ENCODE results near the gene TMEM214. TPM values are rescaled to one million over a fixed set of nuclear protein-coding genes. Genes with fewer than 3 reads are reported as not detected.

The TMEM214 gene
- total RNA-seq, 1 experiment from 2014 or later: 55.3 TPM

GRCh38 chr2:27013738-27014137 lies 19.0 kb upstream of the TMEM214 start:
- Histone ChIP-seq H4K91ac (ENCODE audit: insufficient read length, low read depth, low read length) (no peak overlapping the region), H2BK5ac (ENCODE audit: insufficient read length, low read length) (no peak overlapping the region), H3K4me2 (ENCODE audit: insufficient read depth, insufficient read length, low read length) (no peak overlapping the region), H3K23ac (ENCODE audit: insufficient read length, low read depth, low read length) (no peak overlapping the region), H3K56ac (ENCODE audit: insufficient read length, low read depth, low read length) (no peak overlapping the region), H2BK20ac (ENCODE audit: low read depth, low read length, poor library complexity, severe bottlenecking) (no peak overlapping the region), H4K8ac (replicated peaks; ENCODE audit: insufficient read length, low read depth, low read length) (no peak overlapping the region), H3K79me2 (ENCODE audit: insufficient read depth, low read length) (no peaks in the 10 kb centered on the region), H3K14ac (ENCODE audit: insufficient read depth, low read length) (no peak overlapping the region), H3K23me2 (ENCODE audit: insufficient read length, low read depth, low read length, poor library complexity, severe bottlenecking) (no peaks in the 10 kb centered on the region), H3K9ac (ENCODE audit: extremely low read depth, insufficient read length, low read length) (no peak overlapping the region), H2AFZ (ENCODE audit: low read length) (no peak overlapping the region), H4K5ac (ENCODE audit: insufficient read length, low read depth, low read length) (no peak overlapping the region), H3K79me1 (ENCODE audit: insufficient read depth, low read depth, low read length, poor library complexity, severe bottlenecking) (no peaks in the 10 kb centered on the region), H3K27me3 (ENCODE audit: insufficient read depth, low read length) (no peaks in the 10 kb centered on the region), H2BK12ac (ENCODE audit: insufficient read length, low read depth, low read length) (no peak overlapping the region), H2AK5ac (ENCODE audit: insufficient read length, low read length) (no peak overlapping the region), H4K20me1 (ENCODE audit: control insufficient read depth, insufficient read depth, insufficient read length) (no peaks in the 10 kb centered on the region), H3K9me3 (ENCODE audit: control insufficient read depth, low read depth, low read length) (peaks cover 20% of the 10 kb centered on the region), H3K27ac (ENCODE audit: insufficient read length, low read depth, low read length) (no peak overlapping the region), H3K18ac (ENCODE audit: insufficient read length, low read depth, low read length) (no peak overlapping the region), H3T11ph (ENCODE audit: low read length) (no peak overlapping the region), H3K4me1 (ENCODE audit: insufficient read depth, low read length) (peaks cover 4% of the 10 kb centered on the region; the same call in 1 of the 2 replicates), H3K4ac (ENCODE audit: low read depth, low read length) (no peak overlapping the region), H2BK120ac (ENCODE audit: low read depth, low read length, poor library complexity, severe bottlenecking) (no peak overlapping the region), H2BK15ac (ENCODE audit: low read depth, low read length) (no peak overlapping the region)
- DNase-seq: no peak
- peaks cover 10% of the 10 kb centered on the region; the same call in 1 of the 2 replicates for H3K27me3 Mint-ChIP-seq (ENCODE audit: low read depth)
- H3K36me3 Mint-ChIP-seq (ENCODE audit: insufficient read depth in 1 of 3, low read depth in 3 of 3): peaks cover 12 to 33% (median 26%) of the 10 kb centered on the region in 3 experiments
- H3K4me3 Mint-ChIP-seq: no peak overlapping the region
- H3K9me3 Mint-ChIP-seq: peaks cover 13 to 20% of the 10 kb centered on the region in 2 experiments
- WGBS (ENCODE audit: extremely low coverage, insufficient read length, low lambda C conversion rate): no CpG with 5 or more reads among the region's 4 CpGs
- no peak for TF ChIP-seq CTCF (conservative IDR thresholded peaks at IDR 0.05)
- no peak overlapping the region for H3K27ac Mint-ChIP-seq
- H3K4me1 Mint-ChIP-seq: peaks cover 4 to 7% of the 10 kb centered on the region in 2 experiments; a peak in 3 of 4 replicates
